ENCODE data around the gene PFDN4. TPM values are rescaled to one million over a fixed set of nuclear protein-coding genes. Genes with fewer than 3 reads are reported as not detected.
"Not testable (repeated sequence)": the region's sequence is repeated elsewhere in the genome, so short reads cannot be mapped to it uniquely, and the experiment has no call there.

PFDN4 gene
- total RNA-seq, 1 donor from 2014 or later = 33.0 TPM

DNA sequence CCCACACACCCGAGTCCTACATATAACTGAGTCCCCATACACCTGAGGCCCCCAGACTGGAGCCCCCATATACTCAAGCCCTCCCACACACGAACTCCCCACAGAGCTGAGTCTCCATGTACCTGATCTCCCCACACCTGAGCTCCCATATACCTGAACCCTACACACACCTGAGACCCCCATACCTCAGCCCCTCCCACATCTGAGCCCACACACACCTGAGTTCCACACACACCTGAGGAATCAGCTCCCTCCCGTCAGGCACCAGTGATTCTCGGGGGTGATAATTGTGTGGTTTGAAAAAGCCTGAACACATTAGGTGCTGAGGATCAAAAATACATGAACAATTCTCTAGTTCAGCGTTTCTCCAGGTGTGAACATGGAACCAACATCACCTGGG is 15.4 kb downstream of the PFDN4 start:
- intact Hi-C loops (cut with micrococcal nuclease) = no loop called here

- intact Hi-C loops (cut with micrococcal nuclease) = no loop called here
These were observed 15.9 kb downstream of the PFDN4 start for GRCh38 chr20:54223751-54224150.

GRCh38 chr20:54224642-54225041 is 16.8 kb downstream of the PFDN4 start:
- intact Hi-C loops (cut with micrococcal nuclease) = not testable (repeated sequence)

DNA sequence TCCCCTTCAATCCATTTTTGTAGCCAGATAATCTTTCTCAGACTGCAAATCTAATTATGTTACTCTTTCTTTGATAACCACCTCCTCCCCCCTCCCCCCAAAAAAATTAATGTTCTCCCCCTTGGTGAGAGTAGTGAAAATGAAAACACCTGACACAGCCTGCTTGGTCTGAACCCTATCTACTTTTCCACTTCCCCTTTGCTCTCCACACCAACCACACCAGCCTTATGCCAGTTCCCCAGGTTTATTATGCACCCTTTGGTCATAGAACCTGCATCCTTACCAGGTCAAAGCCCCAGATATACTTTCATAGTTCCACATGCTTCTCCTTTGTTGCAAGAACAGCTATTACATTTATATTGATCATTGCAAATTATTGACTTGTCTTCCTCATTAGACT is 19.4 kb downstream of the PFDN4 start:
- intact Hi-C loops (cut with micrococcal nuclease) = no loop called here

GRCh38 chr20:54227751-54228150 is 19.9 kb downstream of the PFDN4 start:
- intact Hi-C loops (cut with micrococcal nuclease) = no loop called here

DNA sequence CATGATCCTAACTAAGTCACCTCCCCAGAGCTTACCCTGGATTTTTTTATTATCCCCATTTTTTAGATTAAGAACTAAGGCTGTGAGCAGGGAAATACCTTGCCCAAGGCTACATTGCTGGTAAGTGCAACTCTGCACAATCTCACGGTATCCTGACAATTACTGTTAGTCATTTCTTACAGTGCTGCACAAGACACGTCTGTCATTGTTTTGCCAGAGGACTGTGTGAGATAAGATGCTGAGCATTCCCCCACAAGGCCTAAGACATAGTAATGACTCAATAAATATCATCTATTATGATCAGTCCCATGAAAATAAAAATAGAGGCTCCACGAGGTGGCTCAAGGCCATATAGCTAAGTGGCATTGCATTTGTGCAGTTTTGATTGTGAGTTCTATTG is 21.0 kb downstream of the PFDN4 start:
- intact Hi-C loops (cut with micrococcal nuclease) = no loop called here

- intact Hi-C loops (cut with micrococcal nuclease) = no loop called here
These were observed 21.8 kb downstream of the PFDN4 start for GRCh38 chr20:54229566-54230160.

DNA sequence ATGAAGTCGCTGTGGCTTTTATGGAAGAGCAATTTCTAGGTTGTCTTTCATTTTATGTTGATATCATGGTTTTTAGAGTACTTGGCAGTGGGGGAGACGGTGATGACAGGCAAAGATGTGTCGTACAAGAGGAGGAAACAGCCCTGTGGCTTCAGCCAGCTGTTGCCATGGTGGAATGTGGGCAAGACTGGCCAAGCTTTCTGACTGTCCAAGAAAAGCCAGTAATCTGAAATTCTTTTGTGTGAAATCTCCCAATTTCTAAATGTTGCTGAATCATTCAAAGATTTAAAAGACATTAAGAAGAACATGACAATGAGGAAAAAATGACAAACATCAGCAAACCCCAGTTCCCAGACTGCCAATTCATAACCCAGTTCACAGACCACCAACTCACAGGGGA is 23.1 kb downstream of the PFDN4 start:
- intact Hi-C loops (cut with micrococcal nuclease) = no loop called here

- intact Hi-C loops (cut with micrococcal nuclease) = no loop called here
These were observed 27.1 kb downstream of the PFDN4 start for GRCh38 chr20:54234991-54235390.

DNA sequence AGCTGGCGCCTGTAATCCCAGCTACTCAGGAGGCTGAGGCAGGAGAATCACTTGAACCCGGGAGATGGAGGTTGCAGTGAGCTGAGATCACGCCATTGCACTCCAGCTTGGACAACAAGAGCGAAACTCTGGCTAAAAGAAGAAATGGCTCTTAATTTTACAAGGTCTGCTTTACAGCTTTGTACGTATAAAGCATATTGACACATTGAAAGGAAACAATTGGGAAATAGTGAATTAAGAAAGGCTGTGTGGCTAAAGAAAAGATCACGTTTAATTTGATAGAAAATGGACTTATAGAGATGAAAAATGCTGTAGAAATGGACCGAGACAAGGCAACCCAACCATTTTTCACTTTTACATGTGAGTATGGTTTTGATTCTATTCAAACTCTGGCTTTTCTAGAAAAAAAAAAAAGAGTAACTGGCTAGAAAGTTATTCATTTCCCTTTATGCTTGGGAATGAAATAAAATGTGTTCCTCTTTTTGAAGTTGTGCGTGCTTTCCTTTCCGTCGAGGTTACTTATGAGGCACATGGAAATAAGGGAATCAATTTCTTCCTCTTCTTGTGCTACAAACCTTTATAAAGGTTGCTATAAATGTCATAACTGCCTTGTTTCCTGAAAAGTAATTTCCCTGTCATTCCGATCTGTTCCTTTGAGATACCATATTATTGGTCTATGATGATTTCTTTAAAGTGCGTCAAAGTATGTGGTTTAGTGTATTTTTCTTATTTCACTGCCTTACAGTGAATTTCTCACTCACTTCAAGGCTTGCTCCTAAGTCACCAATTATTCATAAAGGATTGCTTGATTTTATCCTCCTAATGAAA is 29.4 kb downstream of the PFDN4 start:
- intact Hi-C loops (cut with micrococcal nuclease) = no loop called here

GRCh38 chr20:54244113-54244512 is 36.2 kb downstream of the PFDN4 start:
- intact Hi-C loops (cut with micrococcal nuclease) = no loop called here

GRCh38 chr20:54248705-54249104 is 40.8 kb downstream of the PFDN4 start:
- intact Hi-C loops (cut with micrococcal nuclease) = not testable (repeated sequence)

GRCh38 chr20:54250691-54251090 is 42.8 kb downstream of the PFDN4 start:
- intact Hi-C loops (cut with micrococcal nuclease) = no loop called here

DNA sequence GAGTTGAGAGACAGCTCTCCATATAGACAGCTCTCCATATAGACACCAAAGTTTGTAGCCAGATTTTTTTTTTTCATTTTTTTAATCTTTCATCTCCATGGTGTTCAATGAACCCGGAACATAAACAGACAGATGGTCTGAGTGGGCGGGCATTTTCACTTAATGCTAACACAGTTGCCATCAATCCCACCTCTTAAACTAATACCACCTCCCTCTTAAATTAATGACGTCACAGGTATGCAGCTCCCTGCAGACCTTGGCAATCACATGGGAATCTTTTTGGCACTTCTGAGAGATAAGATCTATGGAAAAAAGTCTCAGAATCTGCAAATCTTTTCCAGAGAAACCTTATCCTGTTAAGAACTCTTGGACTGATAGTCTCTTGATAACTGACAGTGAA is 43.2 kb downstream of the PFDN4 start:
- intact Hi-C loops (cut with micrococcal nuclease) = no loop called here

DNA sequence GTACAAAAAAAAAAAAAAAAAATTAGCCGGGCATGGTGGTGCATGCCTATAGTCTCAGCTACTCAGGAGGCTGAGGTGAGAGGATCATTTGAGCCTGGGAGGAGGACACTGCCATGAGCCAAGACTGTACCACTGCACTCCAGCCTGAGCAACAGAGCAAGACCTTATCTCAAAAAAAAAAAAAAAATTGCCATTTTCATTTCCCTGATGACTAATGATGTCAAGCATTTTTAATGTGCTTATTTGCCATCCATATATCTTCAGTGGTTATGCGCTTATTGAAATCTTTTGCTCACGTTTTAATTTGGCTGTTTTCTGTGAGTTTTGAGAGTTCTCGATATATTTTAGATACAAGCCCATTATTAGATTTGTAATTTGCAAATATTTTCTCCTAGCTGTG is 46.7 kb downstream of the PFDN4 start:
- intact Hi-C loops (cut with micrococcal nuclease) = no loop called here

- intact Hi-C loops (cut with micrococcal nuclease) = no loop called here
These were observed 47.3 kb downstream of the PFDN4 start for GRCh38 chr20:54255157-54255556.

DNA sequence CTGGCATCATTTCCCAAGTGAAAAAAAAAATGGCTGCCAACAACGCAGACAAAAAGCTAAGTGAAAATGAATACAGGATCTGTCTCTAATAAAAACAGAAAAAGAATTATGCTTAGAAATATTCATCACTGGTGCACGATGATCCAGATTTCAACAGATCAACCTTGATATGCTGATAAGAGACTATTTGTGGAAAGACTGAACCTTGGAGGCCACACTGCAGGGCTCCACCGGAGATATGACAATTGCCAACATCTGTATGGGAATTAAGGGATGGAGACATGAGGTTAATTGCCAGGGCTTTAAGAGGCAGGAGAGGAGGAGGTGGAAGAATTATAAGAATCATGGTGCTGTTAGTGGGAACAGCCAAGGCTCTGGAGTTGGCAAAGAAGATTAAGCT is 48.3 kb downstream of the PFDN4 start:
- intact Hi-C loops (cut with micrococcal nuclease) = no loop called here

GRCh38 chr20:54257071-54257816 is 49.4 kb downstream of the PFDN4 start:
- intact Hi-C loops (cut with micrococcal nuclease) = no loop called here

- intact Hi-C loops (cut with micrococcal nuclease) = no loop called here
These were observed 52.2 kb downstream of the PFDN4 start for GRCh38 chr20:54260116-54260515.

- intact Hi-C loops (cut with micrococcal nuclease) = no loop called here
These were observed 54.8 kb downstream of the PFDN4 start for GRCh38 chr20:54262671-54263070.

DNA sequence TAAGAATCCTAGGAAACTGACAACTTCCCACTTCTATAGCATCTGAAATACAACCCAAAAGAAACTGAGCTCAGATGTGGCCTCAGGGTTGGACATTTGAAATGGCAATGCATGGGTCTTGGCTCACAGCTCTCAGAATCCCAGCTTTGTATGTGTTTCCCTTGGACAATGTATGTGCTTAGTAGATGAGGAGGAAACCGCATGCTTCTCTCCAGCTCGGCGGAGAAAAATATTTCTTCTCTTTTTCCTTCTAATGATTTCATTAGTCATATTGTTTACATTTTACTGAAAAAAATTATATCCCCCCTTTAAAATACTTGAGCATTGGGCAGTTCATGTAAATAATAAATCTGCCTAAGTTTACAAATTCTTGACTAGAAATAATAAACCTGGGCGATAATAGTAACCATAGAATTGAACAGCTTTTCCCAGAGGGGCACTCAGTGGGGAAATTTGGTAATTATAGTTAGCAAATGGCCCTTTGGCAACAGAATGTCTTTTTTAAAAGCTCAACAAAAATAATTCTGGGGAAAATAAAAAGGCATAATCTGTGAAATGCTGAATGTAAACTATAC is 55.3 kb downstream of the PFDN4 start:
- intact Hi-C loops (cut with micrococcal nuclease) = no loop called here

- intact Hi-C loops (cut with micrococcal nuclease) = not testable (repeated sequence)
These were observed 57.9 kb downstream of the PFDN4 start for GRCh38 chr20:54265791-54266190.

Measured in T-helper 1 cell treated with Interleukin-12 subunit alpha and Interleukin-12 subunit beta and Interleukin-4 antibody, amounts not matched to agents 30 ng/mL and 1 ng/mL, for 36 hours (primary cell).